HFFc6 (cell line): ENCODE data around the gene ADAM15. TPM values are rescaled to one million over a fixed set of nuclear protein-coding genes. Genes with fewer than 3 reads are reported as not detected.

Source experiments
- DNase-seq: peaks from one replicate; pipeline ENCODE4 v3.0.0-alpha.2; 2018
- H3K27ac Mint-ChIP-seq: 2 replicates; pipeline ENCODE4 v1.8.0; 2020; ENCODE audit warnings: mild to moderate bottlenecking, mixed read lengths
- H3K27me3 Mint-ChIP-seq: 2 replicates; pipeline ENCODE4 v1.8.0; 2021; ENCODE audit warnings: mild to moderate bottlenecking, moderate library complexity, mixed read lengths; ENCODE audit not compliant: insufficient read depth
- H3K36me3 Mint-ChIP-seq: 2 replicates; pipeline ENCODE4 v1.8.0; 2021; ENCODE audit warnings: low read depth, mixed read lengths
- H3K4me1 Mint-ChIP-seq: 2 replicates; pipeline ENCODE4 v1.8.0; 2020; ENCODE audit warnings: low read depth, mixed read lengths
- H3K4me3 Mint-ChIP-seq: 2 replicates; pipeline ENCODE4 v1.8.0; 2020; ENCODE audit warnings: mild to moderate bottlenecking, moderate library complexity, mixed read lengths
- H3K9me3 Mint-ChIP-seq: 2 replicates; pipeline ENCODE4 v1.8.0; 2020; ENCODE audit warnings: mild to moderate bottlenecking, mixed read lengths
- total RNA-seq, 6 experiments: library from RNA; stranded (reverse); fragmentation: NEBNext Ultra II Directional; extraction: Animal tissue kit (Norgen Biotek cat#: 25700); gene quantifications; 2 replicates in 1 of 6; 3 replicates in 5 of 6; pipeline ENCODE4 v1.2.3, GENCODE V29; 2021
- TF ChIP-seq, protein P1 (sequence below): fragments of 200-600 bp; sonication (generic); IDR thresholded peaks from 2 replicates; pipeline ENCODE4 v1.5.0; 2021; ENCODE audit warnings: antibody characterized with exemption, mild to moderate bottlenecking

The ADAM15 gene
- total RNA-seq, 6 experiments from 2014 or later: 51.1 to 66.9 (median 63.7) TPM

- no peak overlapping the region for H3K27ac Mint-ChIP-seq
- no peaks in the 10 kb centered on the region for H3K36me3 Mint-ChIP-seq
- peaks cover 25% of the 10 kb centered on the region for H3K27me3 Mint-ChIP-seq
- TF ChIP-seq, protein P1, sequence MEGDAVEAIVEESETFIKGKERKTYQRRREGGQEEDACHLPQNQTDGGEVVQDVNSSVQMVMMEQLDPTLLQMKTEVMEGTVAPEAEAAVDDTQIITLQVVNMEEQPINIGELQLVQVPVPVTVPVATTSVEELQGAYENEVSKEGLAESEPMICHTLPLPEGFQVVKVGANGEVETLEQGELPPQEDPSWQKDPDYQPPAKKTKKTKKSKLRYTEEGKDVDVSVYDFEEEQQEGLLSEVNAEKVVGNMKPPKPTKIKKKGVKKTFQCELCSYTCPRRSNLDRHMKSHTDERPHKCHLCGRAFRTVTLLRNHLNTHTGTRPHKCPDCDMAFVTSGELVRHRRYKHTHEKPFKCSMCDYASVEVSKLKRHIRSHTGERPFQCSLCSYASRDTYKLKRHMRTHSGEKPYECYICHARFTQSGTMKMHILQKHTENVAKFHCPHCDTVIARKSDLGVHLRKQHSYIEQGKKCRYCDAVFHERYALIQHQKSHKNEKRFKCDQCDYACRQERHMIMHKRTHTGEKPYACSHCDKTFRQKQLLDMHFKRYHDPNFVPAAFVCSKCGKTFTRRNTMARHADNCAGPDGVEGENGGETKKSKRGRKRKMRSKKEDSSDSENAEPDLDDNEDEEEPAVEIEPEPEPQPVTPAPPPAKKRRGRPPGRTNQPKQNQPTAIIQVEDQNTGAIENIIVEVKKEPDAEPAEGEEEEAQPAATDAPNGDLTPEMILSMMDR: no peak
- peaks cover 18% of the 10 kb centered on the region for H3K4me1 Mint-ChIP-seq
- no peak for DNase-seq
- H3K4me3 Mint-ChIP-seq: no peak overlapping the region
- no peaks in the 10 kb centered on the region for H3K9me3 Mint-ChIP-seq
These were observed 35.9 kb downstream of the ADAM15 start for GRCh38 chr1:155086856-155087535.

GRCh38 chr1:155091071-155092051 lies 40.2 kb downstream of the ADAM15 start:
- DNase-seq: peak; percentile 21
- Mint-ChIP-seq H3K27me3 (peaks cover 10% of the 10 kb centered on the region), H3K36me3 (no peaks in the 10 kb centered on the region), H3K4me3 (no peak overlapping the region; the same call in 1 of the 2 replicates), H3K27ac (no peak overlapping the region), H3K9me3 (no peaks in the 10 kb centered on the region), H3K4me1 (peaks cover 15% of the 10 kb centered on the region)
- TF ChIP-seq, protein P1: peak; percentile 100

GRCh38 chr1:155092131-155092530 lies 41.0 kb downstream of the ADAM15 start:
- TF ChIP-seq, protein P1: no peak
- H3K36me3 Mint-ChIP-seq: no peaks in the 10 kb centered on the region

GRCh38 chr1:155092641-155093040 lies 41.5 kb downstream of the ADAM15 start:
- no peaks in the 10 kb centered on the region for H3K9me3 Mint-ChIP-seq
- no peak overlapping the region for H3K27ac Mint-ChIP-seq
- TF ChIP-seq, protein P1: no peak
- H3K36me3 Mint-ChIP-seq: no peaks in the 10 kb centered on the region
- DNase-seq: no peak
- peaks cover 15% of the 10 kb centered on the region for H3K4me1 Mint-ChIP-seq
- peaks cover 14% of the 10 kb centered on the region for H3K27me3 Mint-ChIP-seq
- no peak overlapping the region for H3K4me3 Mint-ChIP-seq

More at GRCh38 chr1:155092131-155092530, 41.0 kb downstream of the ADAM15 start:
- DNase-seq: no peak
- peaks cover 13% of the 10 kb centered on the region for H3K27me3 Mint-ChIP-seq
- H3K4me3 Mint-ChIP-seq: no peak overlapping the region
- H3K9me3 Mint-ChIP-seq: no peaks in the 10 kb centered on the region
- H3K27ac Mint-ChIP-seq: no peak overlapping the region
- peaks cover 15% of the 10 kb centered on the region for H3K4me1 Mint-ChIP-seq

- no peaks in the 10 kb centered on the region for H3K9me3 Mint-ChIP-seq
- H3K4me3 Mint-ChIP-seq: no peak overlapping the region
- TF ChIP-seq, protein P1: peak; percentile 65
- peaks cover 11% of the 10 kb centered on the region for H3K27me3 Mint-ChIP-seq
- no peaks in the 10 kb centered on the region for H3K36me3 Mint-ChIP-seq
- peak overlapping the region; percentile 37; the same call in 1 of the 2 replicates for H3K27ac Mint-ChIP-seq
- H3K4me1 Mint-ChIP-seq: peaks cover 15% of the 10 kb centered on the region
- DNase-seq: peak; percentile 45
These were observed 43.0 kb downstream of the ADAM15 start for GRCh38 chr1:155093911-155094621.
